HepG2 (cell line): ENCODE data around the gene HMGN4. TPM values are rescaled to one million over a fixed set of nuclear protein-coding genes. Genes with fewer than 3 reads are reported as not detected.

Source experiments
- KLF16 ChIP-seq, 2 experiments: sonication (generic) in 1 of 2; formaldehyde crosslinking in 1 of 2; IDR thresholded peaks; 2 replicates each; pipeline versions ENCODE4 v1.6.1 to v1.8.0; 2016 to 2023; ENCODE audit warnings: missing genetic modification reagents in 2 of 2, missing compliant biosample characterization in 1 of 2
- THAP11 ChIP-seq: IDR thresholded peaks from 2 replicates; pipeline ENCODE4 v1.6.1; 2016; ENCODE audit warnings: missing biosample characterization, missing genetic modification reagents
- ZNF44 ChIP-seq: sonication (generic); formaldehyde crosslinking; IDR thresholded peaks from 2 replicates; pipeline ENCODE4 v1.5.1; 2020; ENCODE audit warnings: mild to moderate bottlenecking, missing genetic modification reagents
- polyA plus RNA-seq, 8 experiments: library from polyadenylated mRNA; depleted of rRNA in 3 of 8; stranded (reverse) in 7 of 8; unstranded in 1 of 8; fragments of >200 nt; fragmentation: Illumina TruSeq in 4 of 8; extraction: Trizol in 4 of 8; gene quantifications; 2 replicates each; pipeline versions ENCODE4 v1.2.1 to v1.2.3, GENCODE V29; 2011 to 2016; ENCODE audit warnings: low read depth in 4 of 8, missing spikeins in 1 of 8, mixed read lengths in 1 of 8; ENCODE audit not compliant: insufficient read depth in 1 of 8
- total RNA-seq, 5 experiments: library from RNA; depleted of rRNA; stranded (reverse); fragments of >200 nt; fragmentation: Illumina TruSeq; extraction: Trizol; gene quantifications; 2 replicates each; pipeline ENCODE4 v1.2.3, GENCODE V29; 2016; ENCODE audit warnings: low read depth in 1 of 5
- TF ChIP-seq, protein P1 (sequence below): IDR thresholded peaks from 2 replicates; pipeline ENCODE4 v1.6.1; 2016; ENCODE audit warnings: mild to moderate bottlenecking
- TF ChIP-seq, protein P2 (sequence below): sonication (generic); formaldehyde crosslinking; IDR thresholded peaks from 2 replicates; pipeline ENCODE4 v1.4.0; 2020; ENCODE audit warnings: mild to moderate bottlenecking, missing genetic modification reagents
- TF ChIP-seq, protein P3 (sequence below), 2 experiments: sonication (generic) in 1 of 2; formaldehyde crosslinking in 1 of 2; IDR thresholded peaks; 2 replicates each; pipeline versions ENCODE4 v1.4.0 to v1.6.1; 2018 to 2020; ENCODE audit warnings: missing genetic modification reagents in 2 of 2, borderline replicate concordance in 1 of 2, low read depth in 1 of 2, mild to moderate bottlenecking in 1 of 2, missing biosample characterization in 1 of 2
- TF ChIP-seq, protein P4 (sequence below): sonication (generic); formaldehyde crosslinking; IDR thresholded peaks from 2 replicates; pipeline ENCODE4 v1.5.0; 2020; ENCODE audit warnings: missing genetic modification reagents, mild to moderate bottlenecking, borderline replicate concordance
- TF ChIP-seq, protein P5 (sequence below): IDR thresholded peaks from 2 replicates; pipeline ENCODE4 v1.4.0; 2020; ENCODE audit warnings: mild to moderate bottlenecking, missing genetic modification reagents

Gene HMGN4
- total and polyA plus RNA-seq, 2 of the 13 experiments (the other 11 are each of a cell fraction or from before 2014, with no cell fraction given): 39.9 to 52.1 TPM

DNA sequence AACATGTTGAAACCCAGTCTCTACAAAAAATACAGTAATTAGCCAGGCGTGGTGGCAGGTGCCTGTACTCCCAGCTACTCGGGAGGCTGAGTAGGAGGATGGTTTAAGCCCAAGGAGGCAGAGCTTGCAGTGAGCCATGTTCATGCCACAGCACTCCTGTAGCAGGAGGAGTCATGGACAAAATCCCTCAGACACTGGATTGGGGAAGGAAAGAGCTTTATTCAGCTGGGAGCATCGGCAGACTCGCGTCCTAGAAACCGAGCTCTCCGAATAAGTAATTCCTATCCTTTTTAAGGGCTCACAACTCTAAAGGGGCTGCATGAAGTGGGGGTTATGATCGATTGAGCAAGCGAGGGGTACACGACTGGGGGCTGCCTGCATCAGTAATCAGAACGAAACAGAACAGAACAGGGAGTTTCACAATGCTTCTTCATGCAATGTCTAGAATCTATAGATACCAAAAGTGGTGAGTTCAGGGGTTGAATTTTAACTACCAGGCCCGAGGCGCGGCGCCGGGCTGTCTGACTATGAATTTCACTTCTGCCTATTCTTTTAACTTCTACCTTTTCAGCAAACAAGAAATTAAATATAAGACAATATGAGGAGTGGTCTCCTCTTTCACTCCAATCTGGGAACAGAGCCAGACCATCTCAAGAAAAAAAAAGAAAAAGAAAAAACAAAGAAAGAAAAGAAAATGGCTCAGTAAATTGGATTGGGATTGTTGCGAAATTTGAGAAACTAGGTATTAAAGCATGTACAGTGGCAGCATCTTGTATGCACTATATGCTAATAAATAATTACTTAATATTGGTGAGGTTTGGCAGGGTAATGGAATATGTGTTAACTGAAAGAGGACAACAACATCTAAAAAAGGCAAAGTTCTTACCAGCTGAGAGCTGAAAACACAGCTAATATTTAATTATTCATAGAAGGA is 23.6 kb downstream of the HMGN4 start (continued):
- TF ChIP-seq, protein P1, sequence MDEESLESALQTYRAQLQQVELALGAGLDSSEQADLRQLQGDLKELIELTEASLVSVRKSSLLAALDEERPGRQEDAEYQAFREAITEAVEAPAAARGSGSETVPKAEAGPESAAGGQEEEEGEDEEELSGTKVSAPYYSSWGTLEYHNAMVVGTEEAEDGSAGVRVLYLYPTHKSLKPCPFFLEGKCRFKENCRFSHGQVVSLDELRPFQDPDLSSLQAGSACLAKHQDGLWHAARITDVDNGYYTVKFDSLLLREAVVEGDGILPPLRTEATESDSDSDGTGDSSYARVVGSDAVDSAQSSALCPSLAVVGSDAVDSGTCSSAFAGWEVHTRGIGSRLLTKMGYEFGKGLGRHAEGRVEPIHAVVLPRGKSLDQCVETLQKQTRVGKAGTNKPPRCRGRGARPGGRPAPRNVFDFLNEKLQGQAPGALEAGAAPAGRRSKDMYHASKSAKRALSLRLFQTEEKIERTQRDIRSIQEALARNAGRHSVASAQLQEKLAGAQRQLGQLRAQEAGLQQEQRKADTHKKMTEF (CRISPR knock-in tag): peak; percentile 59; the same call in 1 of the 2 replicates
- TF ChIP-seq KLF16 (CRISPR knock-in tag; IDR thresholded peaks at IDR 0.05) (peak in 1 of 2 experiments; percentile 37; a peak in 1 of 4 replicates), THAP11 (CRISPR knock-in tag) (no peak), ZNF44 (CRISPR knock-in tag) (0 out of 2 replicates have a peak, but pooled peaks have one; percentile 59)
- TF ChIP-seq, protein P2, sequence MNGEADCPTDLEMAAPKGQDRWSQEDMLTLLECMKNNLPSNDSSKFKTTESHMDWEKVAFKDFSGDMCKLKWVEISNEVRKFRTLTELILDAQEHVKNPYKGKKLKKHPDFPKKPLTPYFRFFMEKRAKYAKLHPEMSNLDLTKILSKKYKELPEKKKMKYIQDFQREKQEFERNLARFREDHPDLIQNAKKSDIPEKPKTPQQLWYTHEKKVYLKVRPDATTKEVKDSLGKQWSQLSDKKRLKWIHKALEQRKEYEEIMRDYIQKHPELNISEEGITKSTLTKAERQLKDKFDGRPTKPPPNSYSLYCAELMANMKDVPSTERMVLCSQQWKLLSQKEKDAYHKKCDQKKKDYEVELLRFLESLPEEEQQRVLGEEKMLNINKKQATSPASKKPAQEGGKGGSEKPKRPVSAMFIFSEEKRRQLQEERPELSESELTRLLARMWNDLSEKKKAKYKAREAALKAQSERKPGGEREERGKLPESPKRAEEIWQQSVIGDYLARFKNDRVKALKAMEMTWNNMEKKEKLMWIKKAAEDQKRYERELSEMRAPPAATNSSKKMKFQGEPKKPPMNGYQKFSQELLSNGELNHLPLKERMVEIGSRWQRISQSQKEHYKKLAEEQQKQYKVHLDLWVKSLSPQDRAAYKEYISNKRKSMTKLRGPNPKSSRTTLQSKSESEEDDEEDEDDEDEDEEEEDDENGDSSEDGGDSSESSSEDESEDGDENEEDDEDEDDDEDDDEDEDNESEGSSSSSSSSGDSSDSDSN (CRISPR knock-in tag): 0 out of 2 replicates have a peak, but pooled peaks have one; percentile 22
- TF ChIP-seq, protein P3, sequence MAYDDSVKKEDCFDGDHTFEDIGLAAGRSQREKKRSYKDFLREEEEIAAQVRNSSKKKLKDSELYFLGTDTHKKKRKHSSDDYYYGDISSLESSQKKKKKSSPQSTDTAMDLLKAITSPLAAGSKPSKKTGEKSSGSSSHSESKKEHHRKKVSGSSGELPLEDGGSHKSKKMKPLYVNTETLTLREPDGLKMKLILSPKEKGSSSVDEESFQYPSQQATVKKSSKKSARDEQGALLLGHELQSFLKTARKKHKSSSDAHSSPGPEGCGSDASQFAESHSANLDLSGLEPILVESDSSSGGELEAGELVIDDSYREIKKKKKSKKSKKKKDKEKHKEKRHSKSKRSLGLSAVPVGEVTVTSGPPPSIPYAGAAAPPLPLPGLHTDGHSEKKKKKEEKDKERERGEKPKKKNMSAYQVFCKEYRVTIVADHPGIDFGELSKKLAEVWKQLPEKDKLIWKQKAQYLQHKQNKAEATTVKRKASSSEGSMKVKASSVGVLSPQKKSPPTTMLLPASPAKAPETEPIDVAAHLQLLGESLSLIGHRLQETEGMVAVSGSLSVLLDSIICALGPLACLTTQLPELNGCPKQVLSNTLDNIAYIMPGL (CRISPR knock-in tag; IDR thresholded peaks at IDR 0.05; ENCODE audit: borderline replicate concordance in 1 of 2, low read depth in 1 of 2): peak; percentile 45 to 72; a peak in 2 of 4 replicates
- TF ChIP-seq, protein P4, sequence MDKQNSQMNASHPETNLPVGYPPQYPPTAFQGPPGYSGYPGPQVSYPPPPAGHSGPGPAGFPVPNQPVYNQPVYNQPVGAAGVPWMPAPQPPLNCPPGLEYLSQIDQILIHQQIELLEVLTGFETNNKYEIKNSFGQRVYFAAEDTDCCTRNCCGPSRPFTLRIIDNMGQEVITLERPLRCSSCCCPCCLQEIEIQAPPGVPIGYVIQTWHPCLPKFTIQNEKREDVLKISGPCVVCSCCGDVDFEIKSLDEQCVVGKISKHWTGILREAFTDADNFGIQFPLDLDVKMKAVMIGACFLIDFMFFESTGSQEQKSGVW (CRISPR knock-in tag): no peak
- TF ChIP-seq, protein P5, sequence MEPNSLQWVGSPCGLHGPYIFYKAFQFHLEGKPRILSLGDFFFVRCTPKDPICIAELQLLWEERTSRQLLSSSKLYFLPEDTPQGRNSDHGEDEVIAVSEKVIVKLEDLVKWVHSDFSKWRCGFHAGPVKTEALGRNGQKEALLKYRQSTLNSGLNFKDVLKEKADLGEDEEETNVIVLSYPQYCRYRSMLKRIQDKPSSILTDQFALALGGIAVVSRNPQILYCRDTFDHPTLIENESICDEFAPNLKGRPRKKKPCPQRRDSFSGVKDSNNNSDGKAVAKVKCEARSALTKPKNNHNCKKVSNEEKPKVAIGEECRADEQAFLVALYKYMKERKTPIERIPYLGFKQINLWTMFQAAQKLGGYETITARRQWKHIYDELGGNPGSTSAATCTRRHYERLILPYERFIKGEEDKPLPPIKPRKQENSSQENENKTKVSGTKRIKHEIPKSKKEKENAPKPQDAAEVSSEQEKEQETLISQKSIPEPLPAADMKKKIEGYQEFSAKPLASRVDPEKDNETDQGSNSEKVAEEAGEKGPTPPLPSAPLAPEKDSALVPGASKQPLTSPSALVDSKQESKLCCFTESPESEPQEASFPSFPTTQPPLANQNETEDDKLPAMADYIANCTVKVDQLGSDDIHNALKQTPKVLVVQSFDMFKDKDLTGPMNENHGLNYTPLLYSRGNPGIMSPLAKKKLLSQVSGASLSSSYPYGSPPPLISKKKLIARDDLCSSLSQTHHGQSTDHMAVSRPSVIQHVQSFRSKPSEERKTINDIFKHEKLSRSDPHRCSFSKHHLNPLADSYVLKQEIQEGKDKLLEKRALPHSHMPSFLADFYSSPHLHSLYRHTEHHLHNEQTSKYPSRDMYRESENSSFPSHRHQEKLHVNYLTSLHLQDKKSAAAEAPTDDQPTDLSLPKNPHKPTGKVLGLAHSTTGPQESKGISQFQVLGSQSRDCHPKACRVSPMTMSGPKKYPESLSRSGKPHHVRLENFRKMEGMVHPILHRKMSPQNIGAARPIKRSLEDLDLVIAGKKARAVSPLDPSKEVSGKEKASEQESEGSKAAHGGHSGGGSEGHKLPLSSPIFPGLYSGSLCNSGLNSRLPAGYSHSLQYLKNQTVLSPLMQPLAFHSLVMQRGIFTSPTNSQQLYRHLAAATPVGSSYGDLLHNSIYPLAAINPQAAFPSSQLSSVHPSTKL (CRISPR knock-in tag): 0 out of 2 replicates have a peak, but pooled peaks have one; percentile 15
- TF ChIP-seq, all 625 proteins: peak for 63
